Neural cell (in vitro differentiated cells): ENCODE measurements around the gene SRC. TPM values are rescaled to one million over a fixed set of nuclear protein-coding genes. Genes with fewer than 3 reads are reported as not detected.

Experiments
- H2AFZ ChIP-seq: fragments of 200-600, 300-800 bp; sonication (generic), shearing (Covaris generic); 2 replicates; pipeline ENCODE4 v1.6.0; 2014; ENCODE audit warnings: low read depth, mild to moderate bottlenecking, antibody characterized with exemption, low read length, moderate library complexity
- H3F3A ChIP-seq: fragments of 200-600 bp; shearing (Covaris generic); 2 replicates; pipeline ENCODE4 v1.6.1; 2016; ENCODE audit warnings: mild to moderate bottlenecking, moderate library complexity, mixed read lengths, antibody characterized with exemption, low read length; ENCODE audit not compliant: insufficient read depth, poor library complexity, severe bottlenecking
- H3K27ac ChIP-seq: fragments of 200-600, 300-800 bp; sonication (generic), shearing (Covaris generic); 2 replicates; pipeline ENCODE4 v1.5.1; 2014; ENCODE audit warnings: mild to moderate bottlenecking, low read length, moderate library complexity
- H3K27me3 ChIP-seq: fragments of 300-800, 200-600 bp; sonication (generic), shearing (Covaris generic); 2 replicates; pipeline ENCODE4 v1.6.0; 2014; ENCODE audit warnings: mild to moderate bottlenecking, low read depth, low read length, moderate library complexity; ENCODE audit not compliant: insufficient read depth
- H3K36me3 ChIP-seq: fragments of 300-800, 200-600 bp; sonication (generic), shearing (Covaris generic); 2 replicates; pipeline ENCODE4 v1.5.1; 2014; ENCODE audit warnings: mild to moderate bottlenecking, antibody characterized with exemption, low read length, moderate library complexity; ENCODE audit not compliant: insufficient read depth
- H3K4me2 ChIP-seq: fragments of 300-800, 200-600 bp; sonication (generic), shearing (Covaris generic); 2 replicates; pipeline ENCODE4 v1.6.0; 2014; ENCODE audit warnings: mild to moderate bottlenecking, low read length
- H3K4me3 ChIP-seq: fragments of 300-800, 200-600 bp; sonication (generic), shearing (Covaris generic); 2 replicates; pipeline ENCODE4 v1.5.1; 2014; ENCODE audit warnings: mild to moderate bottlenecking, low read length, moderate library complexity
- H3K79me2 ChIP-seq: fragments of 200-600 bp; shearing (Covaris generic); replicated peaks from 2 replicates; pipeline ENCODE4 v1.6.0; 2014; ENCODE audit warnings: mild to moderate bottlenecking, low read length, moderate library complexity; ENCODE audit not compliant: insufficient read depth
- H3K9ac ChIP-seq: fragments of 300-800, 200-600 bp; sonication (generic), shearing (Covaris generic); 2 replicates; pipeline ENCODE4 v1.6.1; 2016; ENCODE audit warnings: mild to moderate bottlenecking, low read length, mixed read lengths
- H3K9me2 ChIP-seq: fragments of 200-600 bp; shearing (Covaris generic); 2 replicates; pipeline ENCODE4 v1.6.1; 2016; ENCODE audit warnings: mild to moderate bottlenecking, low read length, mixed read lengths; ENCODE audit not compliant: insufficient read depth
- H3K9me3 ChIP-seq: fragments of 200-600, 300-800 bp; sonication (generic), shearing (Covaris generic); 2 replicates; pipeline ENCODE4 v1.6.1; 2016; ENCODE audit warnings: mild to moderate bottlenecking, mixed run types, low read length, moderate library complexity, mixed read lengths
- H4K20me1 ChIP-seq: fragments of 200-600 bp; shearing (Covaris generic); 2 replicates; pipeline ENCODE4 v1.6.1; 2016; ENCODE audit warnings: mild to moderate bottlenecking, mixed run types; ENCODE audit not compliant: insufficient read depth
- EP300 ChIP-seq: fragments of 450-650 bp; conservative IDR thresholded peaks from 2 replicates; pipeline ENCODE4 v1.6.1; 2014; ENCODE audit warnings: antibody characterized with exemption, mild to moderate bottlenecking, moderate library complexity; ENCODE audit not compliant: poor library complexity, severe bottlenecking
- EZH2 ChIP-seq: fragments of 200-600, 300-800 bp; shearing (Covaris generic), sonication (generic); IDR thresholded peaks from 2 replicates; pipeline ENCODE4 v1.6.1; 2014; ENCODE audit warnings: antibody characterized with exemption, low read length, borderline replicate concordance, mild to moderate bottlenecking; ENCODE audit not compliant: insufficient read depth, poor library complexity, severe bottlenecking
- MXI1 ChIP-seq: fragments of 450-650 bp; conservative IDR thresholded peaks from 2 replicates; pipeline ENCODE4 v1.6.1; 2014; ENCODE audit warnings: antibody characterized with exemption, mild to moderate bottlenecking; ENCODE audit not compliant: poor library complexity, severe bottlenecking
- POLR2AphosphoS5 ChIP-seq: IDR thresholded peaks from 2 replicates; pipeline ENCODE4 v1.6.1; 2012
- RAD21 ChIP-seq: fragments of 450-650 bp; conservative IDR thresholded peaks from 2 replicates; pipeline ENCODE4 v1.6.1; 2014; ENCODE audit warnings: antibody characterized with exemption, mild to moderate bottlenecking, moderate library complexity
- SMC3 ChIP-seq: fragments of 450-650 bp; conservative IDR thresholded peaks from 2 replicates; pipeline ENCODE4 v1.6.1; 2014; ENCODE audit warnings: antibody characterized with exemption, mild to moderate bottlenecking, moderate library complexity; ENCODE audit not compliant: poor library complexity
- TAF1 ChIP-seq: IDR thresholded peaks from 2 replicates; pipeline ENCODE4 v1.6.1; 2012; ENCODE audit warnings: low read depth
- polyA plus RNA-seq: library from polyadenylated mRNA; depleted of rRNA; stranded (reverse); fragments of >200 nt; gene quantifications from 2 replicates; pipeline ENCODE4 v1.2.3, GENCODE V29; 2014
- TF ChIP-seq, protein P1 (sequence below): fragments of 450-650 bp; IDR thresholded peaks from 2 replicates; pipeline ENCODE4 v1.5.1; 2014; ENCODE audit warnings: antibody characterized with exemption, mild to moderate bottlenecking, moderate library complexity; ENCODE audit not compliant: poor library complexity, severe bottlenecking
- TF ChIP-seq, protein P2 (sequence below): IDR thresholded peaks from 2 replicates; pipeline ENCODE4 v1.6.1; 2012; ENCODE audit warnings: borderline replicate concordance

Gene SRC
- polyA plus RNA-seq, 1 donor from 2014 or later, result 39.0 TPM

DNA sequence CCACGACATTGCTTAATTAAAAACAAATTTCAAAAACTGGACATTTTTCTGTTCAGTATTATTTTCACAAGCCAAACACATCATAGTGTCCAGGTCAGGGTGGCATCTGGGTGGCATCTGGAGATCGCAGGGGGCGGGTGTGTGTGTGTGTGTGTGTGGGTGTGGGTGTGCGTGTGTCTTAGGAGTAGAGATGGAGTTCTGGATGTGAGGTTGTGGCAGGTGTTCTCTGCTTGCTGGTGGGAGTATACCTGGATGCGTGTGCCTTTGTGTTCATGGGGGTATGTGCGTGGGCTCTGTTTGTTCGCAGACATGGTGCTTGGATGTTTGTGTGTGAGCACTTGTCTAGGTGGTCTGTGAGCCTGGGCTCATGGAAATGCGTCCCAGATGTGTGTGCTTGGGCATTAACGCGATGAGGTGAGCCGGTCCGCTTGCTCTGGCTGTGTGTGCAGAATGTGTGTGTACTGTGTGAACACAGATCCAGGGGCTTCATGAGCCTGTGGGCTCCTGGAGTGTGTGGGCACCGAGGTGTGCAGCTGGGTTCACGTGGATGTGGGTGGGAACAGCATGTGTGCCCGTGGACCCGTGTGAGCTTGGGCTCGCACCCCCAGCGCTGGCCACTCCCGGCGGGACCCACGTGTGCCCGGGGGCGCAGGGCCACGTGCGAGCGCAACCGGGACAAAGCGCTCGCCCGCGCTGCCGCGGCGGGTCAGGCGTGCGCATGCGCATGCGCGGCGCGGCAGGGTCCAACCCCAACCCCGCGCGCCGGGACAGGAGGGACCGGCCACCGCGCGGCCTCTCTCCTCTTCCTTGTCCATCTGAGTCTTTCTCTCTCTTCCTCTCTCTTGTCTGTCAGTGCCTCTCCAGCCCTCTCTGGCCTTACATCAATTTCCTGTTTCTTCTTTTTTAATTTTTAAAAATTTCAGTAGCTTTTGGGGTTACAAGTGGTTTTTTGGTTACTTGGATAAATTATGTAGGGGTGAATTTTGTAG lies 60.4 kb downstream of the SRC start:
- H2AFZ ChIP-seq, result no peak overlapping the region
- H3K9me2 ChIP-seq, result no peaks in the 10 kb centered on the region
- H3K36me3 ChIP-seq, result peaks cover 4% of the 10 kb centered on the region
- H3K4me3 ChIP-seq, result peak overlapping the region; percentile 33
- no peaks in the 10 kb centered on the region for H3K79me2 ChIP-seq
- no peak overlapping the region for H3K4me2 ChIP-seq
- peak overlapping the region; percentile 41 for H3K9ac ChIP-seq
- H3K27ac ChIP-seq, result peak overlapping the region; percentile 83
- TF ChIP-seq, protein P1, sequence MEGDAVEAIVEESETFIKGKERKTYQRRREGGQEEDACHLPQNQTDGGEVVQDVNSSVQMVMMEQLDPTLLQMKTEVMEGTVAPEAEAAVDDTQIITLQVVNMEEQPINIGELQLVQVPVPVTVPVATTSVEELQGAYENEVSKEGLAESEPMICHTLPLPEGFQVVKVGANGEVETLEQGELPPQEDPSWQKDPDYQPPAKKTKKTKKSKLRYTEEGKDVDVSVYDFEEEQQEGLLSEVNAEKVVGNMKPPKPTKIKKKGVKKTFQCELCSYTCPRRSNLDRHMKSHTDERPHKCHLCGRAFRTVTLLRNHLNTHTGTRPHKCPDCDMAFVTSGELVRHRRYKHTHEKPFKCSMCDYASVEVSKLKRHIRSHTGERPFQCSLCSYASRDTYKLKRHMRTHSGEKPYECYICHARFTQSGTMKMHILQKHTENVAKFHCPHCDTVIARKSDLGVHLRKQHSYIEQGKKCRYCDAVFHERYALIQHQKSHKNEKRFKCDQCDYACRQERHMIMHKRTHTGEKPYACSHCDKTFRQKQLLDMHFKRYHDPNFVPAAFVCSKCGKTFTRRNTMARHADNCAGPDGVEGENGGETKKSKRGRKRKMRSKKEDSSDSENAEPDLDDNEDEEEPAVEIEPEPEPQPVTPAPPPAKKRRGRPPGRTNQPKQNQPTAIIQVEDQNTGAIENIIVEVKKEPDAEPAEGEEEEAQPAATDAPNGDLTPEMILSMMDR, result no peak
- TF ChIP-seq SMC3 (no peak), MXI1 (peak; percentile 69), EP300 (no peak), RAD21 (no peak), POLR2AphosphoS5 (peak; percentile 29), EZH2 (no peak), TAF1 (no peak)
- TF ChIP-seq, protein P2, sequence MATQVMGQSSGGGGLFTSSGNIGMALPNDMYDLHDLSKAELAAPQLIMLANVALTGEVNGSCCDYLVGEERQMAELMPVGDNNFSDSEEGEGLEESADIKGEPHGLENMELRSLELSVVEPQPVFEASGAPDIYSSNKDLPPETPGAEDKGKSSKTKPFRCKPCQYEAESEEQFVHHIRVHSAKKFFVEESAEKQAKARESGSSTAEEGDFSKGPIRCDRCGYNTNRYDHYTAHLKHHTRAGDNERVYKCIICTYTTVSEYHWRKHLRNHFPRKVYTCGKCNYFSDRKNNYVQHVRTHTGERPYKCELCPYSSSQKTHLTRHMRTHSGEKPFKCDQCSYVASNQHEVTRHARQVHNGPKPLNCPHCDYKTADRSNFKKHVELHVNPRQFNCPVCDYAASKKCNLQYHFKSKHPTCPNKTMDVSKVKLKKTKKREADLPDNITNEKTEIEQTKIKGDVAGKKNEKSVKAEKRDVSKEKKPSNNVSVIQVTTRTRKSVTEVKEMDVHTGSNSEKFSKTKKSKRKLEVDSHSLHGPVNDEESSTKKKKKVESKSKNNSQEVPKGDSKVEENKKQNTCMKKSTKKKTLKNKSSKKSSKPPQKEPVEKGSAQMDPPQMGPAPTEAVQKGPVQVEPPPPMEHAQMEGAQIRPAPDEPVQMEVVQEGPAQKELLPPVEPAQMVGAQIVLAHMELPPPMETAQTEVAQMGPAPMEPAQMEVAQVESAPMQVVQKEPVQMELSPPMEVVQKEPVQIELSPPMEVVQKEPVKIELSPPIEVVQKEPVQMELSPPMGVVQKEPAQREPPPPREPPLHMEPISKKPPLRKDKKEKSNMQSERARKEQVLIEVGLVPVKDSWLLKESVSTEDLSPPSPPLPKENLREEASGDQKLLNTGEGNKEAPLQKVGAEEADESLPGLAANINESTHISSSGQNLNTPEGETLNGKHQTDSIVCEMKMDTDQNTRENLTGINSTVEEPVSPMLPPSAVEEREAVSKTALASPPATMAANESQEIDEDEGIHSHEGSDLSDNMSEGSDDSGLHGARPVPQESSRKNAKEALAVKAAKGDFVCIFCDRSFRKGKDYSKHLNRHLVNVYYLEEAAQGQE, result no peak
- H3F3A ChIP-seq, result no peaks in the 10 kb centered on the region
- H3K9me3 ChIP-seq, result no peaks in the 10 kb centered on the region
- H4K20me1 ChIP-seq, result no peaks in the 10 kb centered on the region
- H3K27me3 ChIP-seq, result no peaks in the 10 kb centered on the region

DNA sequence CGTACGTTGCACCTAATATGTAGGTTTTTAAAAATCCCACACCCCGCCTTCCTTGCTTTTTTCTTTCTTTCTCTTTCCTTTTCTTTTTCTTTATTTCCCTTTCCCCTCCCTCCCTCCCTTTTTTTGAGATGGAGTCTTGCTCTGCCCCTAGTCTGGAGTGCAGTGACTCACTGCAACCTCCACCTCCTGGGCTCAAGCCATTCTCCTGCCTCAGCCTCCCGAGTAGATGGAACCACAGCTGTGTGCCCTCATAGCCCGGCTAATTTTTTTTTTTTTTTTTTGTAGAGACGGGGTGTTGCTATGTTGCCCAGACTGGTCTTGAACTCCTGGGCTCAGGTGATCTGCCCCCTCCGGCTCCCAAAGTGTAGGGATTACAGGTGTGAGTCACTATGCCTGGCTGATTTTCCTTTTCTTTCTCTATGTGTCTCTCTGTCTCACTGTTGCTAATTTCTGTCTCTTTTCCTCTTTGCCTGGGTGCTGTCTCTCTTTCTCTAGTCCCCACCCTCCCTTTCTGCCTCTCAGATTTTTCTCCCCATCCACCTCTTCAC lies 61.2 kb downstream of the SRC start:
- TF ChIP-seq TAF1 (no peak), SMC3 (no peak), POLR2AphosphoS5 (no peak), RAD21 (no peak), MXI1 (no peak), EP300 (no peak), EZH2 (no peak)
- TF ChIP-seq, protein P2, result no peak
- TF ChIP-seq, protein P1, result no peak
- H3K9me2 ChIP-seq, result no peaks in the 10 kb centered on the region
- no peak overlapping the region for H2AFZ ChIP-seq

More for the DNA sequence above, 61.2 kb downstream of the SRC start:
- Histone ChIP-seq H3K27me3 (no peaks in the 10 kb centered on the region), H3K4me3 (peak overlapping the region; percentile 15), H3F3A (no peaks in the 10 kb centered on the region), H4K20me1 (no peaks in the 10 kb centered on the region), H3K79me2 (no peaks in the 10 kb centered on the region), H3K36me3 (peaks cover 4% of the 10 kb centered on the region), H3K4me2 (peak overlapping the region; percentile 26), H3K9me3 (no peaks in the 10 kb centered on the region), H3K9ac (peak overlapping the region; percentile 62), H3K27ac (peak overlapping the region; percentile 83)
